GM21737 (cell line): ENCODE measurements around the gene WWOX.

Experiments
- ATAC-seq: cut with Tn5 transposase; IDR thresholded peaks from one replicate; pipeline ENCODE4 v1.9.1; 2021; ENCODE audit warnings: mild to moderate bottlenecking, moderate library complexity; ENCODE audit not compliant: unreplicated experiment

Gene WWOX

GRCh38 chr16:79062336-79062735, 962.9 kb downstream of the WWOX start:
- no peak for ATAC-seq

DNA sequence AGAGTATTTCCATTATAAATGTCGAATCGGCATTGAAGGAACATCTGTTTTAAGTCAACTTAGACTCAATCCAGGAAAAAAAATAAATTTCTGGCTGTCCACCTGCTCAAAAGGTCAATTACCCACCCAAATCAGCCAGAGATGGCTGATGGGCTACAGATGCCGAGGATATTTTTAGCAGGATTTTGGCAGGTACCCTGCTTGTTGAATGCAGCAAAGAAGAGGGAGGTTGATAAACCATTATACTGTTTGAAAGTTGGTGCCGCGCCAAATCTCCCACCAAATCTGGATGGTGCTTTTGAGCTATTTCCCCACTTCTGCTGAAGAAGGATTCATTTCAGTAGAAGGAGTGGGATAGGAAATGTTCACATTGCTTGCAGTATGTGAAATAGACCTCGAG, 963.4 kb downstream of the WWOX start:
- ATAC-seq: no peak

DNA sequence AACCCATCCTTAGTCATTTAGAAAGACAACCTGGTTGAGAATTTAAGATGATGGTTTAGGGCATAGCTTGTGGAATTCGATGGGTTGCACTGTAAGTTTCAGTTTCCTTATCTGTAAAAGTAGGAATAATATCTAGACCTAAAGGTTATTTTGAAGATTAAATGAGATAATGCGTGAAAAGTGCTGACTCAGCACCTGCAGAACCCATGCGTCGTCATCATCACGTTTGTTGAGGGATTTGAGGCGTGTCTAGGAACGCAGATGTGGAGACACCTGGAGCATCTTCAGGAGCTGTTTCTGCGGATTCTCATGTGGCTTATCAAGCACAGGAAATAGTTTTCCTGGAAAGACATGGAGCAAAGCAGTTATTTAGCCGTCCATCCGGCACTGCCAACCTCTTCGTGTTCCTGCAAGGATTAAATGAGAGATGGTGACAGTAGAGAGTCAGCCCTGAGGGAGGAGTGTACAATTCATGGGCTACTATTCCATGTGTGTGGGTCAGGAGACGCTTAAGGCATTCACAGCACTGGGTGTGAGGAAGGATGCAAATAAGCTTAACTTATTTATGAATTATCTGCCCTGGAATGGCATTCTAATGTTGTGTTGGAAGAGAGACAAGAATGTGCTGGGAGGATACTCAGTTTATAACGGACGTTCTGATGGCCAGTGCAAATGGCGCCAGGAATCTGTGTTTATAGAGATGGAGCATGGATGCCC, 965.0 kb downstream of the WWOX start:
- ATAC-seq: no peak

DNA sequence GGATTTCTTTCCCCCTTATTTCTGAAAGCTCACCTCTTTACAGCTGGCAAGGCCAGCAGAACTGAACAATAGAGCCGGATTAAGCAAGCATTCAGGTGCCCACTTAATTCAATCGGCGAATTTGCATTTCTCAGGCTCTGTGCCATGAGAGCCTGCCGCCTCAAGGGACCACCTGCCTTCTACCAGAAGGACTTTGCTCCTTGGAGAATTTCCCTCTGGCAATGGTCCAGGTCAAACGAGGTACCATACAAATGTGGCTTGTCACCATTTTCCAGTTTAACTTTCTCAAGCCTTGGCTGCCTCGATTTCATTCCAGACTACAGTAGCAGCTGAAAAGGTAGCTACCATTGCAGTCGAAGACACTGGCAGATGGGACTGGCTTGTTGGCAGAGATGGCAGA, 967.1 kb downstream of the WWOX start:
- no peak for ATAC-seq

DNA sequence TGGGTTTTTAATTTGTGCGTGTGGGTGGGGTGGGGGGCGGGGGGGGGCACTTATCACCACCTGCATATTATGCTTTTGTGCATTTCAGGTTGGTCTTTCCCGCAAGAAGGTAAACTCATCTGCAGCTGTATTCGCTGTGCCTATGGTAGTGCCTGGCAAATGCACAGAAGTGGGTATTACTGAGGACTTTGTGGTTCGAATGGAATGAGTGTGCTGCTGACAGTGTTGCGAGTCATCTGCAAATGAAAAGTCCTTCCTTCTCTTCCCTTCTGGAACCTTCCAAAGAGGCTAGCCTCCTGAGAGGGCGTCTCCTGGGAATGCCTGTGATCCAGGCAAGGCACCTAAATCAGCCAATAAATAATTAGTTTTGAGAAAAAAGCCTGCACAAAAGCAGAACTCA, 968.1 kb downstream of the WWOX start:
- no peak for ATAC-seq

- no peak for ATAC-seq
These were observed 969.7 kb downstream of the WWOX start for GRCh38 chr16:79069121-79069520.

DNA sequence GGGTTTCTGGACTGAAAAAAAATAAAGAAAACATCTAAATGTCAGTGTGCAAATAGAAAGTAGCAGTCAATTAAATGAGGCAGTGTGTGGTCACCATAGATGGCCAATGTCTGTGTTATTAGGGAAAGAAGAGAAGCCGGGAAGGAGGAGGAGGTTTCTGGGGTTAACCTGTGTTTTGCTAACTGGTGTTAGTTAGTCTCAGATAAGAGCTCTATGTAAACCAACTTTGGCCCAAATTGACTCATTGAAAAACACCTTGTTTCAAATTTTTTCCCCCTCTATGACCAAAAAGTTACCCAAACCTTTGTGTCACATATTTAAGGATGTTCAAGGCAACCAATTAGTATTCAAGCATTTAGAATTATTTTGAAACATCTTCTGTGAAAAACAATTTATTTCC, 970.2 kb downstream of the WWOX start:
- no peak for ATAC-seq

DNA sequence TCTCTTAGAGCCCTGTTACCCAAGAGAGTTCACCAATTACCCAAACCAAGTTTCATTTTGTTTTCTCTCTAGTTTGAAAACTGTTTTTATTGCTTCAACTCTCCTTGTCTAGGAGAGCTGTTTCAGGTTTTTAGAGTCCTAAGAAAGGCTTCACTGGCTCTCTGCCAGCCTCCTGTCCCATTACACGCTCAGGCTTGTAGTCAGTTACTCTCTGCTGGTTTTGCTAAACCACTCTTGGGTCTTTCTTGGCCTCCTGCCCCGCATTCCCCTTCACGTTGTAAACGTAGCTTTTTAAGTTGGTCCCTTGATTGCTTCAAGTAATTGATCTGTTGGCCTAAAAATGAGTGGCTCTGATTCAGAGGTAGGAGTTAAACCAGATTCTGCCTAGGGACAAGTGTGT, 972.0 kb downstream of the WWOX start:
- ATAC-seq: no peak

DNA sequence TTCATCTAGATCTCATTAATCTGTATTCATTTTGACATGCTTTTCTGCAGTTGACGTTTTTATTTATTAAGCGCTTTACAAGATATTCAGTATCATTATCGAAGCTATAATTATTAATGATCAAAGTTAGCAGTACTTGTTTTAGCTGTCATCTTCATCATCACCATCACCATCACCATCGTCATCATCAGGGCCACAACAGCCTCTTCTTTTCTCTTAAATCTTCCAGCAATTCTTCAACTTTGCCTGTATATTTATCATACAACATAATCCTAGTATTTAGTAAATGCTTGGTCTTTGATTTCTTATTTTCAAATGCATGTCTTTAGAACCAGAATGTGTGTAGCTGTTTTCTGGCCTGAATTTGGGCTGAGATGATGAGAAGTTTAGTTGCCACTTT, 973.1 kb downstream of the WWOX start:
- ATAC-seq: no peak

GRCh38 chr16:79073566-79073965, 974.1 kb downstream of the WWOX start:
- ATAC-seq: no peak

DNA sequence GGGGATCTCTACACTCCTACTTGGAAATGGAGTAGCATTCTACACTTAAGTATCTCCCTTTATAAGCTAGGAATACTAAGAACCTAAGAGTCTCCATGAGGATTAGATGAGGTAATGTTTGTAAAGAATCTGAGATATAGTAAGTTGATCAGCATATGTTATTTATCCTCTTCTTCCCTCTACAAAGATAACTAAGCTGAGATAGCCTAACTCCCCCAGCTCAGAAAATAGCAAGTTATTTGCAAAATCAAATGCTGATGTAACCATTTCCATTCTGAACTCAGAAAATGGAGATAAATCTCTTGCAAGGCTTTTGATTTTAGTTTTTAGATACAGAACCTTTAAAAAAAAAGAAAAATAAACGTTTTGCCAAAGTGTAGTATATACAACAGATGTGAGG, 975.1 kb downstream of the WWOX start:
- ATAC-seq: no peak

DNA sequence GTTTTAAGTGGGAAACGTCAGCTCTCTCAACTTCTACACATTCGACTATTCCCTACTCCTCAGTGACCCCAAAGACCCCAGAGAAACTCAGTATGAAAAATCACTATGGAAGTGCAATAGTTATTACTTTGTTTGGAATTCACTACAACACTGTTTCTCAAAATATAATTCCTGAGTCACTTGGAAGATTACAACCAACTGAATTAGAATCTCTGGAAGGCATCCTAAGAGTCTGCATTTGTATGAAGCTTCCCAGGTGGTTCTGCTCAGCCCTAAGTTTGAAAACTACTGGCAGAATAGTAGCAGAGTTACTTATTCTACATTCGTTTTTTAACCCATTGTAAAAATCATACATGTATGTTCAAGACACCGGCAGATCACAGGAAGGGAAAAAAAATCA, 975.5 kb downstream of the WWOX start:
- ATAC-seq: no peak

DNA sequence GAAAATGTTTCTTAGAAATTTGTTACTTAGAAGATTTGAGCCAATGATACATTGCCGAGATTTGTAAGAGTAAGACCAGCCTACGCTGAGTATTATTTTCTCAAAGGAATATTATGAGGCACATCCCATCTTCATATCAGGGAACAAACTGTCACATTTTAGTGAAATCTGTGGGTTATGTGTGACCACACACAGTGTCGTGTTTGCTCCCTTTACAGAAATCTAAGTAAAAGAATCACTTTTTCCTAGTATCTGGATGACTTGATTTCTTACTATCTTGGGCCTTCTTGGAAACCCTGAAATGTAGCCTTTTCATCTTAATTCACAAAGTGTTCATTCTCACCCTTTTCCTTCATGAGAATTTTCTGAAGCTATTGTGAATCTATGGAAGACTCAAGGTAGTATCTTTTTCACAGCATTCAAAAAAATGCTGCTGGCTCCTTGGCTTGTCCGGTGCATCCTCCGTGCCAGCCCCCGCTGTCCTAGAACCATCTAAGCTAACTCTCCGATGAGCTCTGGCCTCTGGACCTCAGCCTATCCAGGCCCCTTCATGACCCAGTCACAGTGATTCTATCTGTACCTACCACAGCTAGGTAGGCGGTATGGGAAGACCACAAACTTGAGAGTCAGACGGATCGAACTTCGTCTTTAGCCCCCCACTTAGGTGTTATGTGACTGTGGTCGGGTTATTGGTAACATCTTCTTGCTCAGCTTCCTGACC, 976.8 kb downstream of the WWOX start:
- no peak for ATAC-seq

DNA sequence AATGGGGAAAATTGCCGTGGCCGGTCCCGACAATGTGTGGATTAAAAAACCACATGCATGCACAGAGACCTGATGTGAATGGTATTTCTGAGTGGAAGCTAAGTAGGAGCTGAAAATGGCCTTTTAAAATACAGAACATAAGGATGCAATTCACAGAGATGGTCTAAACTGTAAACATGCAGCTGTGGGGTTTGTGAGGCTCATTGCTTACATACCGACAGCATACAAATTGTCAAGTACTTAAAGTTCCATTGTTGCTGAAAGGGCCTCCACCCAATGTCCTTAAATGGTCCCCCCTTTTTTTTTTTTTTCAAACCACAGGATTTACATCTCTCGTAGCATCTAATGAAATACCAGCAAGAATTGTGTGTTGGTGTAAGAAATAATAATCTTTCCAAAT, 977.9 kb downstream of the WWOX start:
- no peak for ATAC-seq

DNA sequence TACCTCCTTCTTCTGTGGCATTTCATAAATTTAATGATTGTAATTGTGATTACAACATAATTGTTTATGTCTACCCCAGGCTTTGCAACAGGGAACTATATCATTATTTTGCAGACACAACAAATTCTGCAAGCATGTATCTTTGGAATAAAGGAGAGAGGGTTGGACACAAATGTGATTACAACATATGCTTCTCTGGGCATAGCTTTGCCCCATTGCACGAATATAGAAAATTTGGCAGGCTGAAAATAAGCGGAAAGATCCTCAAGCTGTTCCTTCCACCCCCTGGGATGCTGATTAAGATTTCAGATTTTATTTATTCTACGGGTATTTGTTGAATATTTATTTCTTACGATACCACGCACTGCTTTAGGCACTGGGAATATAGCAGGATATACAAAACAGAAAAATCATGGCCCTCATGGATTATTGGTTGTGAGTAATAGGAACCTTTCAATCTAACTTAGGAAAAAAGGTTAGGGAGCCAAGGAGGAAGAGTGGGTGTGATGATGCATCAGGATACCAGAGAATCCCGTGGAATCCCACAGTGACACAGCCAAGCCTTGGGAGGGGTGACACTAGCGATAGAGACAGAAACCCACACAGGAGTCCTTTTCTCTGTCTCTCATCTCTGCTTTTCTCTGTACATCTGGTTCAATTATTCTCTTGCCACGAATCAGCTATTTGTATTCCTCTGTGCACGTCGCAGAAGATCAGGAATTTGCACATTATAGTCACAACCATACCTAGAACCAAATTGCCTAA, 980.4 kb downstream of the WWOX start:
- no peak for ATAC-seq

- no peak for ATAC-seq
These were observed 982.0 kb downstream of the WWOX start for GRCh38 chr16:79081297-79082066.

DNA sequence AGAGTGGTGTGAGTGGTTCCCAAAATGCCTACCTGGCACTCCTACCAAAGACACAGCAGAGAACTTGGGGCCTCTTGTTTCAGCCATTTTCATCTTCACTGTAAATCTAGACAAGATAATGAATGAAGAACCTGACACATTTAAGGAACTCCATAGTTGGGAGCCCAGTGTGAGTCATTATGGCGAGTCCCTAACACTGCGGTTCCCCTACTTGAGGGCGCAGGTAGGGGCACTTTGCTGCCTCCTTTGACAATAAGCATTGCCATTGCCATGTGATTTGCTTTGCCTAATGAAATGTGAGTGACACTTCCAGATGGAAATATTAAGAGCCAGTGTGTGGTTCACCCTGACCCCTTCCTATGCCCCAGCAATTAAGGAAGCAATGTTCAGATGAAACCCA, 983.5 kb downstream of the WWOX start:
- ATAC-seq: no peak

GRCh38 chr16:79083508-79084299, 984.2 kb downstream of the WWOX start:
- no peak for ATAC-seq

GRCh38 chr16:79088971-79089370, 989.5 kb downstream of the WWOX start:
- no peak for ATAC-seq

GRCh38 chr16:79089735-79090284, 990.4 kb downstream of the WWOX start:
- no peak for ATAC-seq
